RWPE1 (cell line): Measurements from ENCODE around the gene DUOX1.

Experiments used
- CTCF ChIA-PET: fragments of 350-600 bp; sonication (Branson Sonifier 250); formaldehyde crosslinking; extraction: SDS; loops from one replicate; lab custom pipeline; 2021; lab: Yijun Ruan, JAX
- POLR2A ChIA-PET: fragments of 400-600 bp; formaldehyde crosslinking; extraction: SDS; loops from one replicate; lab custom pipeline; 2020; ENCODE audit warnings: antibody characterized with exemption; ENCODE audit not compliant: low non-redundant PET; lab: Yijun Ruan, JAX
- DNase-seq: peaks from one replicate; pipeline ENCODE4 v3.0.0; 2012; ENCODE audit warnings: low spot score
- H3K27ac ChIP-seq: fragments of 450-650 bp; 2 replicates; pipeline ENCODE4 v1.5.1; 2017
- CTCF ChIP-seq: fragments of 450-650 bp; conservative IDR thresholded peaks from 2 replicates; pipeline ENCODE4 v1.5.1; 2017; ENCODE audit warnings: low read depth, mild to moderate bottlenecking

DUOX1 gene

GRCh38 chr15:45201869-45202268, 72.1 kb downstream of the DUOX1 start:
- POLR2A ChIA-PET: no interaction called here
- CTCF ChIA-PET: interaction anchor here (0.9 to 1.1 kb wide), 2 partner anchors 39 kb away, joined by 6 read pairs; no protein-coding TSS in a partner anchor
- no peak for TF ChIP-seq CTCF
- no peak for DNase-seq
- H3K27ac ChIP-seq: no peak overlapping the region

- ChIA-PET POLR2A (no interaction called here), CTCF (no interaction called here)
- DNase-seq: no peak
- no peak overlapping the region for H3K27ac ChIP-seq
- TF ChIP-seq CTCF: no peak
These were observed 73.4 kb downstream of the DUOX1 start for GRCh38 chr15:45203182-45203581.

DNA sequence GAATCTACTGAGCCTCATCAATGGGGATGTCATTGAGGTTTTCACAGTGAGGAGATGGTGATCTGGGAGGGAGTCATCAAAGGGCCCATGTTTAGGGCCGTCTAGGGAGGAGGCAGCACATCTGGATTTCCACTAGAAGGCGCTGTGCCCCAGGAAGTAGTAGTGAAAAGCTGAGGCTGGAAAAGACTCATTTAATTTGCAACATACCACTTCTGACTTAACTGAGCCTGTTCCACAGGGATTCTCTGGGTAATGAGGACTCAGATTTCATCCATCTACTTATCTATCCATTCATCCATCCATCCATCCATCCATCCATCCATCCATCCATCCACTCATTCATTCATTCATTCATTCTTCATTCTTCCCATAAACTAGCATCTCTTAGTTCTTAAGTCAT, 75.4 kb downstream of the DUOX1 start:
- H3K27ac ChIP-seq: no peak overlapping the region
- peak; percentile 71 for DNase-seq
- ChIA-PET POLR2A (no interaction called here), CTCF (interaction anchor here (0.6 to 2.3 kb wide), 14 partner anchors 10 to 194 kb away, joined by 3 to 13 read pairs (median 4); no protein-coding TSS in a partner anchor)
- TF ChIP-seq CTCF: peak; percentile 64

DNA sequence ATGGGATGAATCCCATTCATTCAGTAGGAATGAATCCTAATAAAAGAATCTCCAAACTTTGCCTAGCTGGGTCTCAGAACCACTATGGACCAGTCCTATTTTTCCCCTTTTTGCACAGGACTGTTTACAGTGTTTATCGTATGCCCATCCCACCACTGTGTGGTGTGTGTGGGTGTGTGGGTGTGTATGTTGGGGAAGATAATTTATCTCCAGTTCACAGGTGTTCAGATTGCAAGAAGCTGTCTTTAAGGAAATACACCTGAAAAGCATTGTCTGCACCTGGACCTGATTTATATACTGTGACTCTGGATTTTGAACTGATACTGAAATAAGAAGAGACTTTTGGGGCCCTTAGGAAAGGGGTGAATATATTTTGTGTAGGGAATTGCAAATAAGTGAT, 82.7 kb downstream of the DUOX1 start:
- no peak for DNase-seq
- no peak for TF ChIP-seq CTCF
- CTCF ChIA-PET: interaction anchor here (0.8 kb wide), 1 partner anchor 10 kb away, joined by 3 read pairs; no protein-coding TSS in a partner anchor
- POLR2A ChIA-PET: interaction anchor here (0.7 kb wide), 1 partner anchor 53 kb away, joined by 5 read pairs; no protein-coding TSS in a partner anchor
- no peak overlapping the region for H3K27ac ChIP-seq
